ENCODE data around the gene RNF186.

GRCh38 chr1:19846338-19846737 lies 31.3 kb upstream of the RNF186 start:
- no peak for TF ChIP-seq POLR2AphosphoS5 (IDR thresholded peaks at IDR 0.05; ENCODE audit: low read depth)
- TF ChIP-seq CTCF (IDR thresholded peaks at IDR 0.05; ENCODE audit: insufficient read depth, low read length), result no peak
- TF ChIP-seq REST (IDR thresholded peaks at IDR 0.05; ENCODE audit: insufficient replicate concordance, low read depth), result no peak

Data from HL-60 (cell line).